ENCODE data around the gene WDR89.
"Not testable (repeated sequence)": the region's sequence is repeated elsewhere in the genome, so short reads cannot be mapped to it uniquely, and the experiment has no call there.

The WDR89 gene

GRCh38 chr14:63652406-63652805, 10.7 kb upstream of the WDR89 start:
- no peak for DNase-seq

- DNase-seq, result no peak
Observed at GRCh38 chr14:63650256-63650952, 8.7 kb upstream of the WDR89 start.

DNA sequence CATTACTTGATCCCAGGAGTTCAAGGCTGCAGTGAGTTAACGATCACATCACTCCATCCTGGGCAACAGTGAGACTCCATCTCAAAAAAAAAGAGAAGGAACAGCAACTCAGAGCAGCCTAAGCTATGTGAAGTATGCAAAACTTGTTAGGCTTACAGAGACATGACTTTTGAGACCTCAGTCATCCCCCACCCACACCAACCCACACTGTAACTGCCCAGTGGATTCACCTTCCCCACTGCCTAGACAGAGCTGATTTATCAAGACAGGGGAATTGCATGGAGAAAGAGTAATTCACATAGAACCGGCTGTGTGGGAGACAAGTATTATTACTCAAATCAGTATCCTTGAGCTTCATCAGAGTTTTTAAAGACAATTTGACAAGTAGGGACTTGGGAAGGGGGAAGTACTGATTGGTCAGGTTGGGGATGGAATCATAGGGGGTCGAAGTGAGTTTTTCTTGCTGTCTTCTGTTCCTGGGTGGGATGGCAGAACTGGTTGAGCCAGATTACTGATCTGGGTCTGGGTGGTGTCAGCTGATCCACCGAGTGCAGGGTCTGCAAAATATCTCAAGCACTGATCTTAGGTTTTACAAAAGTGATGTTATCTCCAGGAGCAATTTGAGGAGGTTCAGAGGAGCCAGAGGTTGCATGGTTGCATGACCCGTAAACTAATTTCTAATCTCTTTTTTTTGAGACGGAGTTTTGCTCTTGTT, 6.2 kb upstream of the WDR89 start:
- no peak for DNase-seq

- no peak for DNase-seq
Observed at GRCh38 chr14:63644741-63645140, 3.1 kb upstream of the WDR89 start.

GRCh38 chr14:63642656-63643382, 1.1 kb upstream of the WDR89 start:
- no peak for DNase-seq

GRCh38 chr14:63642229-63642611, 549 bp upstream of the WDR89 start:
- peak; percentile 59 for DNase-seq

DNA sequence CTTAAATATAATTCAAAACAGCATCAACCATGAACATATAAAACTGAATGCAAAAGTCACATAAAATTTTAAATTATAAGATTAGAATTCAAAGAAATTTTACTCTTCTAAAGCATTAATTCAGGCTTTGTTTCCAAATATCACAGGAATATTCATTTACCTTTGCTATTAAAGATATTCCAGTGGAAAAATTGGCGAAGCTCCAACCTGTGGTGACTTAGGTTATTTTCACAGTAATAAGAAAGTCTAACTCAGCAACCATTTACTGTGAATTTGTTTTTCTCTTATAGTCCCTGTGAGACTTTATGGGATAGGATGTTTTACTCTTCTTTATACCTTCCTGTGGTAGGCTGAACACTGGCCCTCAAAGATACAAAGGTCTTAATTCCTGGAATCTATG, 3.2 kb downstream of the WDR89 start:
- DNase-seq, result no peak

GRCh38 chr14:63636094-63636635, 5.5 kb downstream of the WDR89 start:
- DNase-seq, result not testable (repeated sequence)

DNA sequence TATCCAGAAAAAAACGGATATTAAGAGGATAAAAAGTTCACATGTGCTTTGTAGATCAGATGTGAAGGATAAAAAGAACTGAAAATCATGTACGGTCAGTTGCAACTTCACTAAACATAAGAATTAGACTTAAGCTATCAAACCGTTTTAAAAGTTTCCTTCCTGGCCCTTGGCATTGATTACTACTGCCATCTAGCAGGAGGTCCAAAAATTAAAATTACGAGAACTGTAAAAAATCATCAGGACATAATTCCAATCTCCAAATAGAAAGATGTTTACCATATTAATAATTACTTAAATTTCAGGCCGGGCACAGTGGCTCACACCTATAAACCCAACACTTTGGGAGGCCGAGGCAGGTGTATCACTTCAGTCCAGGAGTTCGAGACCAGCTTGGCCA, 7.9 kb downstream of the WDR89 start:
- no peak for DNase-seq

DNA sequence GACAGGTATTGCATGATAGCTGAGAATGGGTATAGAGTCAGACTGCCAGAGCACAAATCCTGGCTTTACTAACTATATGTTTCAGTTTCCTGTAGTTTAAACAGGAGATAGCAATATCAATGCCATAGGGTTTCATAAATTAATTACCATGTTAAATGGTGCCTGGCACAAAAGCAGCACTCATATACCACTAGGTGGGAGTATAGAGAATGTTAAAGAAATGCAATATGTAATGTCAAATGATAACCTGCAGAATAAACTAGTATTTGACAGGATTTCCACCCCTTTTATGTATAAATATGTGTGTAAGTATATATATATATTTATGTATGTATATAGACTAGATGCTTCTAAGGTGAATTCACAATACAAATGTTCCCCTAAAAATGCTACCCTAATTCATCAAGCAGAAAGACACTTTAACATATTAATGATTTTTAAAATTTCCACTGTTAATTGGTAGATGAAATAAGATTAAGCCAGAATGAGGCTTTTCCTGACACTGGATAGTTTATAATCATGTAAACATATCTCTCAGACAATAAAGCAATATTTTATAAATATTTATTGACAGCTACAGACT, 8.6 kb downstream of the WDR89 start:
- DNase-seq, result no peak

- no peak for DNase-seq
Observed at GRCh38 chr14:63624701-63625100, 17.0 kb downstream of the WDR89 start.

- no peak for DNase-seq
Observed at GRCh38 chr14:63624203-63624602, 17.5 kb downstream of the WDR89 start.

DNA sequence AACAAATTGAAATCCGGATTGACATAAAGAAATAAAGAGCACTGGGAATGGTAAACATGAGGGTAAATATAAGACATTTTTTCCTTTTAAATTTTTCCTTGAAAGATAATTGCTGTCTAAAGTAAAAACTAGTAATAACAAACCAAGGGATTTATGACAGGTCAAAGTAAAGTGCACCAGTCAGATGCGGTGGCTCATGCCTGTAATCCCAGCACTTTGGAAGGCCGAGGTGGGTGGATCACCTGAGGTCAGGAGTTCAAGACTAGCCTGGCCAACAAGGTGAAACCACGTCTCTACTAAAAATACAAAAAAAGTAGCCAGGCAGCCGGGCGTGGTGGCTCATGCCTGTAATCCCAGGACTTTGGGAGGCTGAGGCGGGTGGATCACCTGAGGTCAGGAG, 19.7 kb downstream of the WDR89 start:
- not testable (repeated sequence) for DNase-seq

- DNase-seq, result no peak
Observed at GRCh38 chr14:63616015-63616414, 25.7 kb downstream of the WDR89 start.

DNA sequence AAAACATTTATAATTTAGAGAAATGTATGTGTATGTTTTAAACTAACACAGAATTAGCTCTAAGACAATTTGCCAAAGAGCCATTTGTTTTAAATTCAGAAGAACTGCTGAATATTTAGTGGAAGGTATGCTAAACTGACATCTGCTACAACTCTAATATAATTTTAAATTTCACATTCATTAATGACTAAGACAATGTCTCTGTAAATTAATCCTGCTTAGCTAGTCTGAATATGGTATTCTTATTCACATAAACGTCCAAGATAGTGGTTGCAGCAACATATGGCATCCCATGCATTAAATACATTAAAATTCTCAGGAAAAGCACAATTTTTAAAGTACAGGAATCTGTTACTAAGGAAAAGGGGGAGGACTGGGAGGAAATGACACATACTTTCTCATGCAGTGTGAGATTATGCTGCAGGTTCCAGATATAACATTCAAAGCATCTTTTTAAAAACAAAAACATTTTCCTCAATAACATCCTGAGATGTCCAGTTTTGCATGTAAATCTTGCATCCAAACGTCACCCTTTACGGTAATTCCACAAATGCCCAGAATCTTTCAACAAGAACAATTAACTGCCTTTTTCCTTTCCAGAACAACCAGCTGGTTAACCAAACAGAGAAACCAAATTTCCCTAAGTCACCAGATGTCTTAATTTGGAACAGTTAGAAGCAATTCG, 26.9 kb downstream of the WDR89 start:
- no peak for DNase-seq

DNA sequence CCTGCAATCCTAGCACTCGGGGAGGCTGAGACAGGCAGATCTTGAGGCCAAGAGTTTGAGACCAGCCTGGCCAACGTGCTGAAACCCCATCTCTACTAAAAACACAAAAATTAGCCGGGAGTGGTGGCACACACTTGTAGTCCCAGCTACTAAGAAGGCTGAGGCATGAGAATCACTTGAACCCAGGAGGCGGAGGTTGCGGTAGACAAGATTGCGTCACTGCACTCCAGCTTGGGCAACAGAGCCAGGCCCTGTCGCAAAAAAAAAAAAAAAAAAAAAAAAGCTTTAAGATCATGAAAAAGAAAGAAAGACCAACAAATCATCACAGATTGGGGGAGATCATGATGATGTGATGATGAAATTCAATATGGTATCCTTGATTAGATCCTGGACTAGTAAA, 30.6 kb downstream of the WDR89 start:
- DNase-seq, result no peak

- DNase-seq, result no peak
Observed at GRCh38 chr14:63605041-63605532, 36.6 kb downstream of the WDR89 start.

GRCh38 chr14:63604626-63605025, 37.0 kb downstream of the WDR89 start:
- no peak for DNase-seq

DNA sequence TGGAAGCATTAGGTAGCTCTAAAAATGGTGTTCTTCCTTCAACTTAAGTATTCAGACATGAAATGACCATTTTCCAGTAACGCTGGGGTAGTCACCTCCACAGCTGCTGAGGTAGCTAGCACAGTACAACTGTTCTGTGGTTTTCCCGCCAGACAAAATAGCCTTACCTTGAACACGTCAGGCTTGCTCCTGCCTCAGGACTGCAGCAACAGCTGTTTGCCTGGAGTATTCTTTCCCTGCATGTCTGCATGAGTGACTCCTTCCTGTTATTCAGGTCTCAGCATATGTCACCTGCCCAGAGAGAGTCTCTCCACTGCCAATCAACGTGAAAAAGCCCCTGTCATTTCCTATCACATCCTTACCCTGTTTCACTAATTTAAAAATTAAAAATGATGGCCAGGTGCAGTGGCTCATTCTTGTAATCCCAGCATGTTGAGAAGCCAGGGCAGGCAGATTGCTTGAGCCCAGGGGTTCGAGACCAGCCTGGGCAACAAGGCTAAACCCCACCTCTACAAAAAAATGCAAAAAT, 37.9 kb downstream of the WDR89 start:
- DNase-seq, result no peak

- DNase-seq, result no peak
Observed at GRCh38 chr14:63598807-63599206, 42.9 kb downstream of the WDR89 start.

GRCh38 chr14:63596998-63597658, 44.5 kb downstream of the WDR89 start:
- DNase-seq, result no peak

Data from T-helper 9 cell (primary cell).